GM12878 (cell line): ENCODE results near the gene TMEM175. TPM values are rescaled to one million over a fixed set of nuclear protein-coding genes. Genes with fewer than 3 reads are reported as not detected.

Experiments
- ATAC-seq: fragments of 200-7000 bp; cut with Tn5 transposase; 3 replicates; pipeline ENCODE4 v1.9.1; 2020; ENCODE audit warnings: mild to moderate bottlenecking, moderate library complexity
- BruUV-seq: library from RNA; stranded (reverse); fragments of 400-500 nt; replicated peaks from 2 replicates; lab custom pipeline; 2021; lab: Mats Ljungman, UMichigan
- CTCF ChIA-PET: fragments of 300-600 bp; sonication (Branson Sonifier 250); formaldehyde crosslinking; extraction: SDS; loops from one replicate; lab custom pipeline; 2021; ENCODE audit warnings: inconsistent platforms; lab: Yijun Ruan, JAX
- POLR2A ChIA-PET: fragments of 350-600 bp; formaldehyde crosslinking; extraction: SDS; loops from one replicate; lab custom pipeline; 2021; ENCODE audit warnings: inconsistent platforms; lab: Charles Lee
- RAD21 ChIA-PET: fragments of 300-600 bp; sonication (Branson Sonifier 250); formaldehyde crosslinking; loops from one replicate; lab custom pipeline; 2023; ENCODE audit warnings: antibody characterized with exemption; ENCODE audit not compliant: unreplicated experiment; lab: Charles Lee
- SMC1A ChIA-PET: fragments of 300-600 bp; sonication (Branson Sonifier 250); formaldehyde crosslinking; loops from one replicate; lab custom pipeline; 2023; ENCODE audit not compliant: unreplicated experiment, uncharacterized antibody; lab: Charles Lee
- DNase-seq: peaks from one replicate; pipeline ENCODE4 v3.0.0-alpha.2; 2011; ENCODE audit warnings: low read depth, low spot score
- FAIRE-seq: peaks from 3 replicates; lab custom pipeline; 2011; peaks lifted over from hg19 to GRCh38; lab: Jason Lieb, UNC
- H2AFZ ChIP-seq: 2 replicates; pipeline ENCODE4 v1.6.0; 2011; ENCODE audit warnings: low read depth, low read length, control low read depth; ENCODE audit not compliant: control insufficient read depth
- H3K27ac ChIP-seq: 2 replicates; pipeline ENCODE4 v1.5.1; 2011; ENCODE audit warnings: control low read depth; ENCODE audit not compliant: control insufficient read depth, insufficient read depth
- H3K27me3 ChIP-seq, 2 experiments: replicated peaks in 1 of 2; 2 replicates each; pipeline versions ENCODE4 v1.6.0 to v1.6.1; 2011; ENCODE audit warnings: low read length in 1 of 2; ENCODE audit not compliant: control insufficient read depth in 2 of 2, insufficient read depth in 2 of 2
- H3K36me3 ChIP-seq, 2 experiments: 2 replicates each; pipeline ENCODE4 v1.5.1; 2011; ENCODE audit warnings: low read length in 1 of 2; ENCODE audit not compliant: control insufficient read depth in 2 of 2, insufficient read depth in 2 of 2
- H3K4me1 ChIP-seq: 2 replicates; pipeline ENCODE4 v1.6.1; 2011; ENCODE audit warnings: mild to moderate bottlenecking, low read length, moderate library complexity, mixed read lengths; ENCODE audit not compliant: control insufficient read depth, insufficient read depth
- H3K4me2 ChIP-seq: 2 replicates; pipeline ENCODE4 v1.6.0; 2011; ENCODE audit warnings: control low read depth; ENCODE audit not compliant: control insufficient read depth, insufficient read depth
- H3K4me3 ChIP-seq: fragments of 200-600 bp; sonication (generic); 2 replicates; pipeline ENCODE4 v1.5.1; 2016
- H3K79me2 ChIP-seq: 2 replicates; pipeline ENCODE4 v1.6.0; 2011; ENCODE audit warnings: low read length; ENCODE audit not compliant: control insufficient read depth, insufficient read depth
- H3K9ac ChIP-seq: 2 replicates; pipeline ENCODE4 v1.8.0; 2011; ENCODE audit warnings: low read length, control low read depth, mixed read lengths; ENCODE audit not compliant: control insufficient read depth, insufficient read depth
- H3K9me3 ChIP-seq: replicated peaks from 3 replicates; pipeline ENCODE4 v1.5.1; 2011; ENCODE audit warnings: mild to moderate bottlenecking, low read length; ENCODE audit not compliant: control insufficient read depth, insufficient read depth
- H4K20me1 ChIP-seq: 2 replicates; pipeline ENCODE4 v1.6.0; 2011; ENCODE audit not compliant: control insufficient read depth, insufficient read depth
- ATF7 ChIP-seq: fragments of 450-650 bp; IDR thresholded peaks from 2 replicates; pipeline ENCODE4 v1.6.1; 2016; ENCODE audit warnings: low read depth, mild to moderate bottlenecking
- POLR2A ChIP-seq: IDR thresholded peaks from 2 replicates; pipeline ENCODE4 v1.6.1; 2011; ENCODE audit warnings: low read depth, mild to moderate bottlenecking, low read length
- PRDM15 ChIP-seq: fragments of 450-650 bp; formaldehyde crosslinking; IDR thresholded peaks from 2 replicates; pipeline ENCODE4 v1.4.0; 2020; ENCODE audit warnings: mild to moderate bottlenecking, moderate library complexity
- RBBP5 ChIP-seq: fragments of 200-600 bp; sonication (generic); conservative IDR thresholded peaks from 2 replicates; pipeline ENCODE4 v1.6.1; 2016
- SIN3A ChIP-seq: IDR thresholded peaks from 2 replicates; pipeline ENCODE4 v1.6.1; 2012; ENCODE audit warnings: low read depth, low read length, improper control_type of control experiment
- ZNF274 ChIP-seq: IDR thresholded peaks from one replicate; pipeline ENCODE4 v1.8.0; 2011; ENCODE audit not compliant: insufficient read length, insufficient read depth
- WGBS: methylation state at CpG from one replicate; pipeline ENCODE4 v1.1.6; 2016; ENCODE audit warnings: low lambda C conversion rate; ENCODE audit not compliant: insufficient replicate concordance, insufficient coverage; ENCODE audit errors: missing lambda C conversion rate; 5-methylcytosine and 5-hydroxymethylcytosine counted together
- in situ Hi-C: fragments of 300-500 bp; cut with MboI; formaldehyde crosslinking; loops from 9 replicates; pipeline ENCODE4 v1.14.3; 2018; ENCODE audit warnings: mixed read lengths
- intact Hi-C: fragments of 100-400 bp; cut with micrococcal nuclease; formaldehyde crosslinking; loops from one replicate; pipeline ENCODE4 v1.14.2; 2022; ENCODE audit not compliant: unreplicated experiment
- polyA plus RNA-seq, 11 experiments: library from polyadenylated mRNA; depleted of rRNA in 4 of 11; unstranded in 6 of 11; stranded (reverse) in 5 of 11; fragments of >200 nt; fragmentation: Nextera tagmentation in 4 of 11; fragmentation: Illumina TruSeq in 1 of 11; extraction: Ambion mirVana in 4 of 11; extraction: Trizol in 1 of 11; gene quantifications; 1 replicate in 1 of 11; 2 replicates in 10 of 11; pipeline versions ENCODE4 v1.2.1 to v1.2.3, GENCODE V29; 2011 to 2016; ENCODE audit warnings: inconsistent platforms in 2 of 11, missing spikeins in 2 of 11, low read depth in 1 of 11
- total RNA-seq, 4 experiments: library from RNA; depleted of rRNA in 3 of 4; stranded (reverse); fragments of >200 nt in 3 of 4; fragmentation: Illumina TruSeq in 1 of 4; extraction: Trizol in 1 of 4; gene quantifications; 2 replicates each; pipeline versions ENCODE4 v1.2.1 to v1.2.3, GENCODE V29; 2013 to 2021

TMEM175 gene
- total and polyA plus RNA-seq, 10 of the 15 experiments (the other 5 are each of a cell fraction or from before 2014, with no cell fraction given), result 0.11 to 39.5 (median 22.3) TPM

- H3K79me2 ChIP-seq, result no peaks in the 10 kb centered on the region; the same call in 1 of the 2 replicates
- H3K4me3 ChIP-seq, result no peak overlapping the region
- H3K9me3 ChIP-seq, result no peaks in the 10 kb centered on the region; the same call in 2 of the 3 replicates
- intact Hi-C loops (no loop called here), in situ Hi-C loops (no loop called here)
- no peak for FAIRE-seq
- H3K4me1 ChIP-seq, result no peaks in the 10 kb centered on the region
- 100% methylated on average over 7 of the region's 7 CpGs for WGBS
- ATAC-seq, result no peak
- POLR2A ChIA-PET, result no interaction called here
- TF ChIP-seq ATF7 (no peak), ZNF274 (no peak), POLR2A (peak; percentile 42; the same call in 1 of the 2 replicates), SIN3A (no peak), RBBP5 (no peak)
- DNase-seq, result no peak
- peaks cover 9 to 48% of the 10 kb centered on the region in 2 experiments for H3K36me3 ChIP-seq
- CTCF ChIA-PET, result no interaction called here
- no peaks in the 10 kb centered on the region for H3K27me3 ChIP-seq
- no peak overlapping the region for H3K27ac ChIP-seq
- SMC1A ChIA-PET, result interaction anchor here (0.6 kb wide), 1 partner anchor 17 kb away, joined by 4 read pairs; no protein-coding TSS in a partner anchor
- H3K9ac ChIP-seq, result no peak overlapping the region
- H3K4me2 ChIP-seq, result no peak overlapping the region
- RAD21 ChIA-PET, result no interaction called here
- no peaks in the 10 kb centered on the region for H4K20me1 ChIP-seq
- no TSS peak for BruUV-seq
- no peak overlapping the region for H2AFZ ChIP-seq
Observed at GRCh38 chr4:907103-907400, 25.2 kb upstream of the TMEM175 start.

GRCh38 chr4:907691-908425 lies 24.4 kb upstream of the TMEM175 start:
- Histone ChIP-seq H3K79me2 (no peaks in the 10 kb centered on the region; the same call in 1 of the 2 replicates), H3K4me1 (no peaks in the 10 kb centered on the region), H3K9me3 (no peaks in the 10 kb centered on the region; the same call in 2 of the 3 replicates), H3K4me2 (no peak overlapping the region), H2AFZ (no peak overlapping the region), H3K9ac (no peak overlapping the region), H3K36me3 (peaks cover 11 to 51% of the 10 kb centered on the region in 2 experiments), H3K27me3 (no peaks in the 10 kb centered on the region), H4K20me1 (no peaks in the 10 kb centered on the region), H3K27ac (no peak overlapping the region), H3K4me3 (no peak overlapping the region)
- intact Hi-C loops, result no loop called here
- no TSS peak for BruUV-seq
- no peak for ATAC-seq
- RAD21 ChIA-PET, result no interaction called here
- WGBS, result 94% methylated on average over 35 of the region's 35 CpGs
- no peak for TF ChIP-seq PRDM15 (CRISPR knock-in tag)
- CTCF ChIA-PET, result no interaction called here
- FAIRE-seq, result no peak
- DNase-seq, result no peak
- in situ Hi-C loops, result no loop called here
- SMC1A ChIA-PET, result no interaction called here
- POLR2A ChIA-PET, result no interaction called here
